Measurements from ENCODE around the gene TBPL2. TPM values are rescaled to one million over a fixed set of nuclear protein-coding genes. Genes with fewer than 3 reads are reported as not detected.
A peak's percentile ranks its signal among the peaks of the same experiment; 100 is the strongest.
"Not testable (repeated sequence)": the region's sequence is repeated elsewhere in the genome, so short reads cannot be mapped to it uniquely, and the experiment has no call there.

The TBPL2 gene
- total RNA-seq, result not detected

GRCh38 chr14:55440385-55440784 is at the start of gene TBPL2:
TSS of gene TBPL2 (minus strand) at chr14:55440616. CDS start at chr14:55440449, 167 bp downstream.
- ATAC-seq, result peak; percentile 37

- ATAC-seq, result no peak
These were observed 47.8 kb upstream of the TBPL2 start for GRCh38 chr14:55488204-55488603.

GRCh38 chr14:55482936-55483605 is 42.7 kb upstream of the TBPL2 start:
- ATAC-seq, result no peak

DNA sequence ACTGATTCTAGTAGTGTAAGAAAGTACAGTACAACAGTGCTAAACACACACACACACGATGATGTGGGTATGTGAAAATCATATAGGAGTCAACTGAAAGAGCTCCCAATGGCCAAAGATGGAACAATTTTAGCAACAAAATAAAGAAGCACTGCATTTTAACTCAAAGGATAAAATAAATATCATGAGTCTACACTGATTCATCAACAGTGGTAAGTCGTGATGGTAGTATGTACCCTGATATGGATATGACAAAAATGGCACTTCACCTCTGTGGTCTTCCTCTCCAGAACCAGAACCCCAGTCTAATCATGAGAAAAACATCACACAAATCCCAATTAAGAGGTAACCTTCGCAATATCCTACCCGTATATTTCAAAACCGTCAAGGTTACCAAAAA is 41.4 kb upstream of the TBPL2 start:
- ATAC-seq, result no peak

GRCh38 chr14:55477680-55478079 is 37.3 kb upstream of the TBPL2 start:
- no peak for ATAC-seq

GRCh38 chr14:55476448-55476847 is 36.0 kb upstream of the TBPL2 start:
- not testable (repeated sequence) for ATAC-seq

GRCh38 chr14:55473786-55474185 is 33.4 kb upstream of the TBPL2 start:
- no peak for ATAC-seq

DNA sequence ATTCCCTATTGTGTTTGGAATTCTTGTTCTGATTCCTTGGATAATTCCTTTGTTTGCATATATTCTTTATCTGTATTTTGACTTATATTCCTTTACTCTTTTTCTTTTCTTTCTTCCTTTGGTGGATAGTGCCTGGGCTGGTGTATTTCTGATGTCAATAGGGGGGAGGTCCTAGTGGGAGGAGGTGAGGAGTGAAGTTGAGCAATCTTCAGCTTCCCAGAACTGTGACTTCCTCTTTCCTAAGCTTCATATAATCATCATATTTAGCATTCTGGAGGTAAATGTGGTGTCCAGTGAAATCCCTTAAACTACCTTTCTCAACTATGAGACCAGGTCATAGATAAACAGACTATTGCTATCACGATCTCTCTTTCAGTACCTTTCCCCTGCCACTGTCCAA is 29.6 kb upstream of the TBPL2 start:
- ATAC-seq, result no peak

DNA sequence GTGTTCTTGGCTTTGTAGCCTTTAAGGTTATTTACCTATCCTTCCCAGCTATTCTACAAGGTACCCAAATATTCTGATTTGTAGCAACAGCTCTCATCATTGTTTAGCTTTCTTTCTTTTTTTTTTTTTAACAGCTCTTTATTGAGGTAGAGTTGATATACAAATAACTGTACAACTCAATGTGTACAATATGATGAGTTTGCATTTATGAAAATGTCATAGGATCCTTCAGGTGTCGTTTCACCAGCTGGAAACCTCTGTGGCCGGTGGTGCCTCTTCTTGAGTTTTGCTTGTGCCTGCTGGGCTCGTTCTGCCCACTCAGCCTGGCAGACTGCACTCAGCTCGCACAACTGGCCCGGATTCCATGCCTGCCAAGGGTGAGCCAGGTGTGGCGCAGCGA is 26.9 kb upstream of the TBPL2 start:
- ATAC-seq, result no peak

DNA sequence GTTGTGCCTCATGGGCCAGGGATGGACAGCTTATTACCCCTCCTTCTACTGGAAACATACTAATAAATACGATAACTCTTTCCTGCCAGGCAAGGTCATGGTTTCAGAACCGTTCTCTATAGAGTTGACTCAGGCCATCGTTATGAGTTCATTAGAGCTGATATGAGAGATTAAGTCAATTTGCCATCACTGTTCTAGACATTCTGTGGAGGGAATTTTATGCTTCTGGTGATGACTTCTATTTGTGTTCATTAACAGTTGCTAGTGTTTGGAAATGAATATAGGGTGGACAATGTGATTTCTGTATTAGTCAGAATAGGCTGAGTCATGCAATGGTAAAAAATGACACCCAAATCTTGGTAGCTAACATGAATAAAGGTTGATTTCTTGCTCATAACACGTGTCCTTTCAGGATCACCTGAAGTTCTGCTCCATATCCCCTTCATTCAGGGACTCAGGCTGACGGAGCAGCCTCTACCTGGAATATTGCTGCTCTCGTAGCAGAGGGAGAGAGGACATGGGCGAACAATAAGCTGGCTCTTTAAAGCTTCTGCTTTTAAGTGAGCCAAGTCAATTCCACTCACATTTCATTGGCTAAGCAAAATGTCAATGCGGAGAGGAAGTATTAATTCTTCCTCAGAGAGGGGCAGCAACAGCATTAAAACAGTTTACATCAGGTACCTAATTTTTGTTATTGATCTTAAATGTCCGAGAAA is 18.5 kb upstream of the TBPL2 start:
- peak; percentile 70 for ATAC-seq

DNA sequence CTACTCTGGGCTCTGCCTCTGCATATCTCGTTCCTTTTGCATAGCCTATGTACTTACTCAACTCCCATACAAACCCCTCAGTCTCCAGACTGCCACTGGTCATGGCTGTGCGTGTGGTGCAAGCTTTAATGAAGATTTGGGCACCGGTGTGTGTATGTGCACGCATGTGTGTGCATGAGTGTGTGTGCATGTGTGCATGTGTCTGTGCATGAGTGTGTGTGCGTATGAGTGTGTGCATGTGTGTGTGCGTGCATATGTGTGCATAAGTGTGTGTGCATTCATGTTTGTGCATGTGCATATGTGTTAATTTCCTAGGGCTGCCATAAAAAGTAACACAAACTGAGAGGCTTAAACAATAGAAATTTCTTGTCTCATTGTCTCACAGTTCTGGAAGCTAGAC is 17.1 kb upstream of the TBPL2 start:
- ATAC-seq, result no peak

DNA sequence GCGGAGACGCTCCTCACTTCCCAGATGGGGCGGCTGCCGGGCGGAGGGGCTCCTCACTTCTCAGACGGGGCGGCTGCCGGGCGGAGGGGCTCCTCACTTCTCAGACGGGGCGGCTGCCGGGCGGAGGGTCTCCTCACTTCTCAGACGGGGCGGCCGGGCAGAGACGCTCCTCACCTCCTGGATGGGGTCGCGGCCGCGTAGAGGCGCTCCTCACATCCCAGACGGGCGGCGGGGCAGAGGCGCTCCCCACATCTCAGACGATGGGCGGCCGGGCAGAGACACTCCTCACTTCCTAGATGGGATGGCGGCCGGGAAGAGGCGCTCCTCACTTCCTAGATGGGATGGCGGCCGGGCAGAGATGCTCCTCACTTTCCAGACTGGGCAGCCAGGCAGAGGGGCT is 16.0 kb upstream of the TBPL2 start:
- not testable (repeated sequence) for ATAC-seq

DNA sequence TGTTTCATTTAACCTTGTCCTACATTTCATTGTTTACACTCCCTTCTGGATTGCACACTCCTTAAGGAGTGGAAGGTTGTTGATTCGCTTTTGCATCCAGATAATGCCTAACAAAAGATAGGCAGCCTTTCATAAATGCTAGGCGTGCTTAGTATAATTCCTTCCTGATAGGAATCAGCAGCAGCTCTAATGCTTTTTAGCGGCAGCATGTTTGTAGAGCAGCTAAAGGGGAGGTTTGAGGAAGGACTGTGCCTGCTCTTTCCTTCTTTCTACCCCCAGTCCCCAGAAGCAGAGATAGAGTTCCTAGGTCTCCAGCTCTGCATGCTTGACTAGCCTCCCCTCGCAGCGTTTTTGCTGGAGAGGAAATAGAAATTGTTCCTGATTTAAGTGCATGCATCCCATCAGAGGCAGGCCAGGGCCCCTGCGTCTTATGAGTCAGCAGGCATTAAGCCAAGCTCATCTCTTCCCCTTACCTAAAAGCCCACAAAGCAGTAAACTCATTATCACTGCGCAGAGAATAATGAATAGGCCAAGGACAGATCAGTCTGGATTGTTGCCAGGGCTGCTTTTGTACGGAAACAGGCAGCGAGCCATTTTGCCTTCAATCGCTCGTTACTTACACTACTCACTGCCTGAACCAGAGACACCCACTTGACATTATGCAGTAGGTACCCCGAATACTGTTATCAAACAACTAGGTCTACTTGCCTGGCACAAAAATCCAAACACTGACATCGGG is 14.0 kb upstream of the TBPL2 start:
- peak; percentile 53 for ATAC-seq

GRCh38 chr14:55451950-55452349 is 11.5 kb upstream of the TBPL2 start:
- no peak for ATAC-seq

DNA sequence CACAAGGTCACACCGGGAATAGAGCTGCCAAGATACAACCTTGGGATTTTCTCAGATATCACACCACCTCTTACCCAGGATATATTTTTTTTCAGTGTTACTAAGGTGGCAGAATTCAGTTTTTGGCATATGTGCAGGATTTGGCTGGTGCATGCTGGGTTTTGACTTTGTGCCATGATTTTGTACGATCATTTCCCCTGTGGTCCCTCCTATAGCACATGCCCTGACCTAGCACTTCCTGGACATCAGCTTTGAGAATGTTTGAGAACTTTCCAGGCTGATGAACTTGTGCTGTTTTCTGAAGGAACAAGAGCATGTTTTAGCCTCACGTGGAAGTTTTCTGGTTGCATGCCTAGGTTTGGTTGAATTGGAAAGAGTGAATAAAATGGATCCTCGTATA is 11.0 kb upstream of the TBPL2 start:
- no peak for ATAC-seq

DNA sequence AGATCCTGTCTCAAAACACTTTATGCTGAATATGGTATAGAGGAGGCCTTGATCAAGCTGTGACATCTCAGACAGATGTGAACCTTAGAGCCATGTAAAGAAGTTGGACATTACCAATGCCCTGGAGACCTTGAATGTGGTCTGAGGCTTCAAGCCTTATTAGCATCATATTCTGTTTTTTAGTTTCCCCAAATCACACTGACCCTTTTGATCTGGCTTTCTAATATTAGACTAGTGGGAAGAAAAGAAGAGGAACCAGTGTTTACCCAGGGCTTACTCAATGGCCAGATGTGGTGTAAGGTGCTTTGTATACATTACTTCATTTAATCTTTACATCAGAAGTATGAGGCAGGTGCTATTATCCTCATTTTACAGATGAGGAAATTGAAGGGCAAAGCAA is 10.6 kb upstream of the TBPL2 start:
- ATAC-seq, result no peak

DNA sequence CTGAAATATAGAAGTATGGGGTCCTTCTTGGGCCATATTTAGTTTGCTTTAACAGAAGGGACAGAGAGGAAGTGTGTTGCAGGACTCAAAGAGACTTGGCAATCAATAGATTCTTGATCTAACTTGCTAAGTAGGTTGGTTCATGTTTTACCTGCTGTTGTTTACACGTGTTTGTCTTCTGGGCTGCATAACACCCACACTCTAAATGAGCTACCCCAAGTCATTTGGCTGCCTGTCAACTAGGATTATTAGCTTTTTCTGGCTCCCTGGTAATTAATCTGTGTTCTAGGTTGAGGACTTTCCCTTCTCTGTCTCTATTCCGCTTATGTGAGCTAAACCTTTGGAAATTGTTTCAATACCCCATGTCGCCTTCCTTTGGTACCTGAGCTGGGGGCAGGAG is 10.1 kb upstream of the TBPL2 start:
- ATAC-seq, result peak; percentile 60

DNA sequence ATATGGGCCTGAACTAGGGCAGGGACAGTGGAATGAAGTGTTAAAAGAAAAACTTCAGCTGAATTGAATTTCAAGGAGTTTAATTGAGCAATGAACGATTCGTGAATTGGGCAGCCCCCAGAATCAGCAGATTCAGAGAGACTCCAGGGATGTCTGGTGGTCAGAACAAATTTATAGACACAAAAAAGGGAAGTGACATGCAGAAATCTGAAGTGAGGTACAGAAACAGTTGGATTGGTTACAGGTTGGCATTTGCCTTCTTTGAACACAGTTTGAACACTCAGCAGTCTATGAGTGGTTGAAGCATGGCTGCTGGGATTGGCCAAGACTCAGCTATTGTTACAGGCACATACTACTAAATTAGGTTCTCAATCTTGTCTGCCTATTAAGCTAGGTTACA is 9.7 kb upstream of the TBPL2 start:
- no peak for ATAC-seq

DNA sequence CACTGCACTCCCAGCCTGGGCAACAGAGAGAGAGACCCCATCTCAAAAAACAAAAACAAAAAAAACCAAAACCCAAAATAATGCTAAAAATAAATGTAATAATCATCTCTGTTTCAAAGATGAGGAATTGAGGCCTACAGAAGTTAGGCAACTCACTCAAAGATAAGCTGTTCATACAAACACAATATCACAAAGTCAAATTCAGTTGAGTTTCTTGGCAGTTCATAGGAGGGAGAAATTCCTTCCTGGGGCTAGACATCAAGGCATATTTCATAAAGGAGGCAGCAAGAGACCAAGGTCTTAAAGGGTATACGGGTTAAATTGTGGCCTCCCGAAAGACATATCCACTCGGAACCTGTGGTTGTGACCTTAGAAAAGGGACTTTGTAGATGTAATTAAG is 8.7 kb upstream of the TBPL2 start:
- no peak for ATAC-seq

DNA sequence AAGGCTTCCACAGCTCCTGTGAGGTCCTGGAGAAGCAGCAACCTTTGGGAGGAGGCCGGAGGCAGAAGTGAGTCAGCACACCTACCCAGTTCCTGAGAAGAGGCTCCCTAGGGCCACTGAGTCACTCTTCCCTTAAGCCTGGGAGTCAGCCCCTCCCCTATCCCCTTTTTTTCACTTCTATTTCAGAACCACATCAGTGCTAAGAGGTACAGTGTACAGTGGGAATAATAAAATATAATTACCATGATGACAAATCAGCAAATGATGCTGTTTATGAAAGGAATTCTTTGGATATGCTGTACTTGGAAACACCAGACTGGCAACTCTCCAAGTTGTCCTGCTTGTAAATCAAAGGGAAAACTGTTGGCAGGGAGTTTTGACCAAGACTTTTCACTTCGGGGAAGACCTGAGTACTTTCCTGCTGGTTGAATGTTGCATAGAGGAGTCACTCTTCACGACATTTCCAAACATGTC is 7.8 kb upstream of the TBPL2 start:
- peak; percentile 89 for ATAC-seq

GRCh38 chr14:55446833-55447232 is 6.4 kb upstream of the TBPL2 start:
- ATAC-seq, result no peak

- ATAC-seq, result peak; percentile 31
These were observed 5.8 kb upstream of the TBPL2 start for GRCh38 chr14:55446127-55446736.

DNA sequence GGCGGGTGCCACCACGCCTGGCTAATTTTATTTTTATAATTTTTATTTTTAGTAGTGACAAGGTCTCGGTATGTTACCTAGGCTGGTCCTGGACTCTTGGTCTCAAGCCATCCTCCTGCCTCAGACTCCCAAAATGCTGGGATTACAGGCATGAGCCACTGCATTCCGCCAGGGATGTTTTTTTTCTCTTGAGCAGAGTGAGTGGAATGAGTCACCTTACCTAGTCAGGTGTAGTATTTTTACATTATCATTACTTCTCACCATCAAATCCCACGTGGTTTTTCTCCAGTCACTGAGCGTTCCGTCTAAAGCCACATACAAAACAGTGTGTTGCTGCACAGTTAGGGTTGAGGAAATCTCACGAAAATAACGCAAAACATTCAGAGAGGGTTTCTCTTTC is 870 bp upstream of the TBPL2 start:
- ATAC-seq, result no peak
